Pancreas (tissue), 10 donors: ENCODE data around the gene TMEM52. TPM values are rescaled to one million over a fixed set of nuclear protein-coding genes. Genes with fewer than 3 reads are reported as not detected.

Experiments used
- ATAC-seq, 4 donors: fragments of 200-7000 bp; cut with Tn5 transposase; one replicate each; pipeline versions ENCODE4 v1.8.0 to v1.9.1; 2020; ENCODE audit warnings: mild to moderate bottlenecking in 4 of 4, moderate library complexity in 4 of 4
- DNase-seq, 6 donors: peaks; one replicate each; pipeline ENCODE4 v3.0.0-alpha.2; 2020
- FAIRE-seq: peaks from 2 replicates; lab custom pipeline; 2012; peaks lifted over from hg19 to GRCh38; lab: Jason Lieb, UNC
- H3K27ac ChIP-seq, 4 donors: fragments of 200-600 bp; sonication (generic); 1 replicate in 3 of 4; 2 replicates in 1 of 4; pipeline versions ENCODE4 v1.5.0 to v1.8.0; 2020
- H3K27me3 ChIP-seq, 4 donors: fragments of 200-600 bp; one replicate each; pipeline ENCODE4 v1.8.0; 2021
- H3K36me3 ChIP-seq, 3 donors: fragments of 200-600 bp; sonication (generic) in 1 of 3; one replicate each; pipeline versions ENCODE4 v1.5.0 to v1.8.0; 2020 to 2021
- H3K4me1 ChIP-seq, 3 donors: fragments of 200-600 bp; one replicate each; pipeline ENCODE4 v1.8.0; 2021
- H3K4me3 ChIP-seq, 4 donors: fragments of 200-600 bp; sonication (generic) in 2 of 4; one replicate each; pipeline versions ENCODE4 v1.5.0 to v1.8.0; 2020 to 2021
- H3K9me3 ChIP-seq, 4 donors: fragments of 200-600 bp; one replicate each; pipeline ENCODE4 v1.8.0; 2021
- WGBS, 2 donors: extraction: QIAGEN DNeasy Blood & Tissue Kit; methylation state at CpG; one replicate each; pipeline ENCODE4 v1.1.7; 2013; 5-methylcytosine and 5-hydroxymethylcytosine counted together
- intact Hi-C, 3 donors: fragments of 100-400 bp; cut with DNase I; formaldehyde crosslinking; loops; one replicate each; pipeline versions ENCODE4 v1.11.1 to v1.14.2; 2022
- polyA plus RNA-seq, 2 donors: library from polyadenylated mRNA; stranded (reverse); fragments of 200-250 nt; gene quantifications; one replicate each; pipeline ENCODE4 v1.2.3, GENCODE V29; 2013
- total RNA-seq, 6 donors: library from RNA; stranded (reverse); fragmentation: NEBNext Ultra II Directional in 4 of 6; extraction: Animal tissue kit (Norgen Biotek cat#: 25700) in 4 of 6; gene quantifications; one replicate each; pipeline versions ENCODE4 v1.2.1 to v1.2.4, GENCODE V29; 2021 to 2023
- TF ChIP-seq, protein P1 (sequence below), 4 donors: fragments of 200-600 bp; sonication (generic) in 3 of 4; IDR thresholded peaks; one replicate each; pipeline versions ENCODE4 v1.5.0 to v1.8.0; 2021; ENCODE audit warnings: antibody characterized with exemption in 4 of 4
- donor health status: healthy with polysubstance abuse.
- donor health status: DM: no; HTN: no; CAD: no; lungs with moderate emphysema.
- donor health status: DM: no; HTN: no; CAD: no.
- donor health status: control.
- donor health status: control.
- donor health status: Bipolar disorder and iron deficiency.
- donor health status: DM: yes; HTN: yes; CAD: no.
- donor health status: DM: no; HTN: no; CAD: no.
- donor health status: DM: no; HTN: no; CAD: no.
- donor health status: DM: yes; HTN: yes; CAD: no.

TMEM52 gene
- total and polyA plus RNA-seq, 8 donors, result 43.6 to 120 (median 78.6) TPM

DNA sequence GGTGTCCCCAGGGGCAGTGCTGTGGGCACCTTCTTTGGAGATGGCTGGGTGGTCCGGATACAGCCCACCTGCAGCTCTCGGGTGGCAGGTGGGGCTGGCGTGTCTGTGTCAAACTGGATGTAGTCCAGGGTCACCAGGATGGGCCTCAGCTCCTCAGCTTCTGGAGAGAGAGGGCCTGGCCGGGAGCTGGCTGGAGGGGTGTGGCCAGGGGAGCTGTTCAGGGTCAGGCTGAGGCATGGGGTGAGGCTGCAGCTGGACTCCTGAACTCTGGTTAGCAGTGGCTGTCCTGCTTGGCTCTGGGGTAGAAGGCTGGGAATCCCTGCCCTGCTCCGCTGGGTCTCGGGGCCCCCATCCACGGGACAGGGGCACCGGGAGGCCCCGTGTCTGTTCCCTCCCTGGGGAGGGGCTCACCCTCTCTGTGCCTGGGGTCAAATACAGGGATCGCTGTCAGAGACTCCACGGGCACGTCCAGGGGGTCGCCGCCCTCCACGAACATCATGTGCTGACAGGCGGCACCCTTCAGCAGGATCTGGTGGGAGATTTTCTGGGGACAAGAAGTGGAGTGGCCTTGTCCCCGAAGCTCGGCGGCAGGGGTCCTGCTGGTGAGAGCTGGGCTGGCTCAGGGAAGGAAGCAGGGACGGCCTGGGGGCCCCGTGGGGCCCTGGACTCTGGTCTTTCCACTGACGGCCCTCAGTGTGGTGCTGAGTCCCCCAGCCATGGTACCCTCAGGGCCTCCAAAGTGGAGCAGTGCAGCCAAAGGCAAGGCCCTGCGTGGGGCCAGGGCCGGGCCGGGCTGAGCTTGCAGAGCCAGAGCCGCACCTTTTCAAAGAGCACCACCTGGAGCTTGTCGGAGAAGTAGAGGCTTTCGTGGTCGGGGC is 4.1 kb upstream of the TMEM52 start:
- Histone ChIP-seq H3K27me3 (no peaks in the 10 kb centered on the region), H3K27ac (no peak overlapping the region), H3K4me3 (no peak overlapping the region), H3K9me3 (no peaks in the 10 kb centered on the region), H3K4me1 (peaks cover 0 to 5% (median 0%) of the 10 kb centered on the region in 3 donors), H3K36me3 (no peaks in the 10 kb centered on the region)
- TF ChIP-seq, protein P1, sequence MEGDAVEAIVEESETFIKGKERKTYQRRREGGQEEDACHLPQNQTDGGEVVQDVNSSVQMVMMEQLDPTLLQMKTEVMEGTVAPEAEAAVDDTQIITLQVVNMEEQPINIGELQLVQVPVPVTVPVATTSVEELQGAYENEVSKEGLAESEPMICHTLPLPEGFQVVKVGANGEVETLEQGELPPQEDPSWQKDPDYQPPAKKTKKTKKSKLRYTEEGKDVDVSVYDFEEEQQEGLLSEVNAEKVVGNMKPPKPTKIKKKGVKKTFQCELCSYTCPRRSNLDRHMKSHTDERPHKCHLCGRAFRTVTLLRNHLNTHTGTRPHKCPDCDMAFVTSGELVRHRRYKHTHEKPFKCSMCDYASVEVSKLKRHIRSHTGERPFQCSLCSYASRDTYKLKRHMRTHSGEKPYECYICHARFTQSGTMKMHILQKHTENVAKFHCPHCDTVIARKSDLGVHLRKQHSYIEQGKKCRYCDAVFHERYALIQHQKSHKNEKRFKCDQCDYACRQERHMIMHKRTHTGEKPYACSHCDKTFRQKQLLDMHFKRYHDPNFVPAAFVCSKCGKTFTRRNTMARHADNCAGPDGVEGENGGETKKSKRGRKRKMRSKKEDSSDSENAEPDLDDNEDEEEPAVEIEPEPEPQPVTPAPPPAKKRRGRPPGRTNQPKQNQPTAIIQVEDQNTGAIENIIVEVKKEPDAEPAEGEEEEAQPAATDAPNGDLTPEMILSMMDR (IDR thresholded peaks at IDR 0.05), result no peak
- 70 to 73% methylated on average over 26 to 29 of the region's 29 CpGs for WGBS, 2 donors
- DNase-seq (peak in 4 of 6 donors; percentile 21 to 82 (median 54)), FAIRE-seq (no peak), ATAC-seq (no peak)
- intact Hi-C loops, result no loop called here

DNA sequence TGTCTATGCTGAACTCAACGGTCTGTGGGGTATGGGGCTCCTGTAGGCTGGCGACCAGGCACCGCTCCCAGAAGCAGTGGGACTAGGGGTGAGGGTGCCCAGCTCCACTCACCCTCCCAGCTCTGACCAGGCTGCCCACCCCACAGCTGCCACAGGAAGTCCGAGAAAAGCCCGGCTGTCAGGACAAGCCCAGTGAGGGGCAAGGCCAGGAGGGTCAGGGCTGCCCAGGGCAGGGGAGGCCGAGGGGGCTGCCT is 3.5 kb upstream of the TMEM52 start:
- 80% methylated on average over 6 of the region's 6 CpGs for WGBS, 2 donors
- intact Hi-C loops, result no loop called here
- no peak overlapping the region for H3K4me3 ChIP-seq
- no peaks in the 10 kb centered on the region for H3K27me3 ChIP-seq
- DNase-seq (peak in 2 of 6 donors; percentile 22 to 59), ATAC-seq (no peak), FAIRE-seq (no peak)
- H3K9me3 ChIP-seq, result no peaks in the 10 kb centered on the region
- H3K4me1 ChIP-seq, result peaks cover 0 to 5% (median 0%) of the 10 kb centered on the region in 3 donors
- H3K27ac ChIP-seq, result no peak overlapping the region
- no peaks in the 10 kb centered on the region for H3K36me3 ChIP-seq
- TF ChIP-seq, protein P1 (IDR thresholded peaks at IDR 0.05), result no peak

DNA sequence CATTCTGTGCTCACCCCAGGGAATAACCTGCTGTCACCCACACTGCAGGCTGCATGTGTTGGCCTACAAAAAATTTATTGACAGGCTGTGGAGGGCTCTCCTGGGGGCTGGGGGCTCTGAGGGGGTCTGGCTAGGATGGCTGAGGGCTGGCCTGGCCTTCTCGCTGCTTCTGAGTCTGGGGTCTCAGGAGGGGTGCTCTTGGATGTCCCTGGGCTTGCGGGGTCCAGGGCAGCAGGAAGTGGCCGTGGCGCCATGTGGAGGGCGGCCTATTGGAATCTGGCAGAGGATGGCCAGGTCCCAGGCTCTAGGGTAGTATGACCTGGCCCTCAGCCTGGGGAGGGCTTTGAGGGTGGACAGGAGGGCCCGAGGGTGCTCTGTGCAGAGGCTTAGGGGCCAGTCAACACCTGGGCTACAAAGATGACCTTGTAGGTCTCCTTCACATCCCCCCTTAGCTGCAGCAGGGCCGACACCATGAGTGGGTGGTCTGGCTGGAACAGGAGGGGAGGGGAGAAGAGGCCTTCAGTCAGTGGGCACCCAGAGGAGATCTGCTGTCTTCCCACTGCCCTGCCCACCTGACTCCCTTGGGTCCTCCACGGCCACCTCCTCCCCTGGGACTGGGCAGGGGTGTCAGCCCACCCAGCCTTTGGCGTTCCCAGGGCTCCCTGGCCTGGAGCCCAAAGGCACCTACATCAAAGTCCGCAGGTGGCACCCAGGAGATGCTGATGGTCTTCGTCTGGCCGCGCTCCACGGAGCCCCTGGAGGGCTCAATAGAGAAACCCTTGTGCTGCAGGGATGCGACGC is 3.0 kb upstream of the TMEM52 start:
- ATAC-seq (no peak), DNase-seq (peak in 4 of 6 donors; percentile 31 to 72 (median 60)), FAIRE-seq (no peak)
- H3K4me3 ChIP-seq, result no peak overlapping the region
- H3K4me1 ChIP-seq, result peaks cover 0 to 5% (median 0%) of the 10 kb centered on the region in 3 donors
- 90 to 91% methylated on average over 16 of the region's 16 CpGs for WGBS, 2 donors
- H3K27ac ChIP-seq, result no peak overlapping the region
- TF ChIP-seq, protein P1 (IDR thresholded peaks at IDR 0.05), result no peak
- H3K27me3 ChIP-seq, result no peaks in the 10 kb centered on the region
- intact Hi-C loops, result no loop called here
- H3K36me3 ChIP-seq, result no peaks in the 10 kb centered on the region
- no peaks in the 10 kb centered on the region for H3K9me3 ChIP-seq

GRCh38 chr1:1921459-1921862 is 2.4 kb upstream of the TMEM52 start:
- no peak for FAIRE-seq
- H3K4me3 ChIP-seq, result no peak overlapping the region
- TF ChIP-seq, protein P1 (IDR thresholded peaks at IDR 0.05), result no peak
- 84 to 91% methylated on average over 6 of the region's 6 CpGs for WGBS, 2 donors
- no peaks in the 10 kb centered on the region for H3K27me3 ChIP-seq
- H3K27ac ChIP-seq, result no peak overlapping the region
- intact Hi-C loops, result no loop called here
- ATAC-seq, result no peak
- DNase-seq, result peak in 5 of 6 donors; percentile 32 to 86 (median 55)
- H3K4me1 ChIP-seq, result peaks cover 0 to 7% (median 0%) of the 10 kb centered on the region in 3 donors
- no peaks in the 10 kb centered on the region for H3K36me3 ChIP-seq
- no peaks in the 10 kb centered on the region for H3K9me3 ChIP-seq
